ENCODE results near the gene HEBP2. TPM values are rescaled to one million over a fixed set of nuclear protein-coding genes. Genes with fewer than 3 reads are reported as not detected.

The HEBP2 gene
- total RNA-seq, 3 donors from 2014 or later (not counting 1 experiment from before 2014, with no cell fraction given): 14.2 to 18.6 (median 15.2) TPM

DNA sequence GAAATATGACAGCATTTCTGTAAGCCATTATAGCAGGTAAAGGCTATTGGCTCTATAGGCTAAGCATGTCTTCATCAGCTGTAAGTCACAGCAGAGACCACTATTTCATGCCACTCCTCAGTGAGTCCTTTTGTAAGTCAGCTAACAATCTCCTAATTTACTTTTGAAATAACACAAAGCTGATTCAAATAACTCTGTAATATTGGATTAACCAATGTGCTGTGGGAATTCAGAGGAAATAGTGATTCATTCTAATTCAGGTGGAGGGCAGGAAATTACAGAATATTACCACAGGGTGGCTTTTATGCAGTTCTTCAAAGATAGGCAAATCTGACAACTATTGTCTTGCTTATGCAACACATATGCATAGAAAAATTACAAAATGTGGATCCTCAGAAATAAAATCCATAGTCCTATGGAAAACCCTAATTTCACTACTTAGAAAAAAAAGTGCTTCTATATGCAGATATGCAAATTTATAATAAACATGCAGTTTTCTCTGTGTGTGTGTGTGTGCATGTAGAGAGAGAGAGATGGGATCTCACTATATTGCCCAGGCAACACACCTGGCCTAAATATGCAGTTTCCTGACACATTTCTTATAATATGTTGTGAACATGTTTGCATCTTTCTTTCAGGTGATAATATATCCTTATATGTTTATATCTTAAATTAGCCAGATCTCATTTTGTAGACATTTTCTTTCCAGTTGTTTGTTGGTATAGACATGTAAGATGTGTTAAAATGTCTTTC lies 31.1 kb upstream of the HEBP2 start:
- Mint-ChIP-seq H3K27ac (no peak overlapping the region), H3K27me3 (ENCODE audit: low read depth in 2 of 2) (peaks cover 8 to 11% of the 10 kb centered on the region in 2 donors)

DNA sequence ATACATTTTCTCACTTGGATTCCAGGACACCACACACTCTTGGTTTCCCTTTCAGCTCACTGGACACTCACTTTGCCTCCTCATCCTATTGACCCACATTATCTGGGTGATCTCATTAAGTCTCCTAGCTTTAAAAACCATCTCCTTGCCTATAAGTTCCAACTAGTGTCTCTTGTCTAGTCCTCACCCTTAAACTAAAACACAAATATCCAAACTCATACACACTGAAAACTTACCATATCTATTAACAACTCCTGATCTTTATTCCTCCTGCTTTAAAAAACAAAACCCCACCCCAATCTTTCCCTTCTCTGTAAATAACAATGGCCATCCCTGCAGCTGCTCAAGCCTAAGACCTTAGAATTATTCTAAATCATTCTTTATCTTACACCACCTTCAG lies 29.8 kb upstream of the HEBP2 start:
- DNase-seq (no peak), ATAC-seq (no peak)
- Histone ChIP-seq H3K27me3 (ENCODE audit: control insufficient read depth, insufficient read depth, low read length) (no peaks in the 10 kb centered on the region), H3K9me3 (ENCODE audit: control insufficient read depth, insufficient read depth, low read length) (no peaks in the 10 kb centered on the region), H3K4me3 (ENCODE audit: low read length) (no peak overlapping the region), H3K36me3 (ENCODE audit: control insufficient read depth, insufficient read depth, low read length) (no peaks in the 10 kb centered on the region), H3K27ac (ENCODE audit: low read length) (no peak overlapping the region), H3K4me1 (ENCODE audit: control insufficient read depth, insufficient read depth, low read length) (no peaks in the 10 kb centered on the region)
- peaks cover 8 to 11% of the 10 kb centered on the region in 2 donors for H3K27me3 Mint-ChIP-seq (ENCODE audit: low read depth in 2 of 2)
- no peaks in the 10 kb centered on the region for H3K9me3 Mint-ChIP-seq
- no peaks in the 10 kb centered on the region for H3K36me3 Mint-ChIP-seq
- TF ChIP-seq, protein P1, sequence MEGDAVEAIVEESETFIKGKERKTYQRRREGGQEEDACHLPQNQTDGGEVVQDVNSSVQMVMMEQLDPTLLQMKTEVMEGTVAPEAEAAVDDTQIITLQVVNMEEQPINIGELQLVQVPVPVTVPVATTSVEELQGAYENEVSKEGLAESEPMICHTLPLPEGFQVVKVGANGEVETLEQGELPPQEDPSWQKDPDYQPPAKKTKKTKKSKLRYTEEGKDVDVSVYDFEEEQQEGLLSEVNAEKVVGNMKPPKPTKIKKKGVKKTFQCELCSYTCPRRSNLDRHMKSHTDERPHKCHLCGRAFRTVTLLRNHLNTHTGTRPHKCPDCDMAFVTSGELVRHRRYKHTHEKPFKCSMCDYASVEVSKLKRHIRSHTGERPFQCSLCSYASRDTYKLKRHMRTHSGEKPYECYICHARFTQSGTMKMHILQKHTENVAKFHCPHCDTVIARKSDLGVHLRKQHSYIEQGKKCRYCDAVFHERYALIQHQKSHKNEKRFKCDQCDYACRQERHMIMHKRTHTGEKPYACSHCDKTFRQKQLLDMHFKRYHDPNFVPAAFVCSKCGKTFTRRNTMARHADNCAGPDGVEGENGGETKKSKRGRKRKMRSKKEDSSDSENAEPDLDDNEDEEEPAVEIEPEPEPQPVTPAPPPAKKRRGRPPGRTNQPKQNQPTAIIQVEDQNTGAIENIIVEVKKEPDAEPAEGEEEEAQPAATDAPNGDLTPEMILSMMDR (IDR thresholded peaks at IDR 0.05): no peak
- no peak overlapping the region for H3K27ac Mint-ChIP-seq
- H3K4me3 Mint-ChIP-seq: no peak overlapping the region
- H3K4me1 Mint-ChIP-seq: no peaks in the 10 kb centered on the region
- intact Hi-C loops (cut with micrococcal nuclease): no loop called here

More for the DNA sequence above, 31.1 kb upstream of the HEBP2 start:
- intact Hi-C loops (cut with micrococcal nuclease): no loop called here
- Histone ChIP-seq H3K4me3 (ENCODE audit: low read length) (no peak overlapping the region), H3K27ac (ENCODE audit: low read length) (no peak overlapping the region), H3K9me3 (ENCODE audit: control insufficient read depth, insufficient read depth, low read length) (no peaks in the 10 kb centered on the region), H3K4me1 (ENCODE audit: control insufficient read depth, insufficient read depth, low read length) (no peaks in the 10 kb centered on the region), H3K27me3 (ENCODE audit: control insufficient read depth, insufficient read depth, low read length) (no peaks in the 10 kb centered on the region), H3K36me3 (ENCODE audit: control insufficient read depth, insufficient read depth, low read length) (no peaks in the 10 kb centered on the region)
- ATAC-seq (peak in 1 of 3 donors; percentile 38), DNase-seq (peak in 1 of 2 donors; percentile 19)
- Mint-ChIP-seq H3K4me3 (no peak overlapping the region), H3K9me3 (no peaks in the 10 kb centered on the region), H3K4me1 (no peaks in the 10 kb centered on the region), H3K36me3 (no peaks in the 10 kb centered on the region)
- TF ChIP-seq, protein P1 (IDR thresholded peaks at IDR 0.05): no peak

DNA sequence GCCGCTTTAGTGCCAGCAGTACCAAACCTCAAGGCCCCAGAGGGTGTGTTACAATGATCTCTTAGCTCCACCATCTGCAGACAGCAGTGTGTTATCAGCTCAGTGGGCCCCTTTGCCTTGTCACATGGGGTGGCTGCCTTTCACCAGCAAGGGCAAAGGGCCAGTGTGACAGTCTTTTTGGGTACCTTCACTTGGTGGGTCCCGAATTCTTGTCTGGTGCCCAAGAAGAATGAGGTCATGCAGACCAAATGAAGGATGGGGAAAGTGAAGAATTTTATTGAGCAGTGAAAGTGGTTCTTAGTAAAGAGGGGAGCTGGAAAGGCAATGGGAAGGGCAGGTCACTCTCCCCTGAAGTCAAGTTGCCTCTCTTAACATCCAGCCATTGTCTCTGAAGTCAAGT lies 29.2 kb upstream of the HEBP2 start:
- no peak overlapping the region for H3K4me3 ChIP-seq (ENCODE audit: low read length)
- Mint-ChIP-seq H3K36me3 (no peaks in the 10 kb centered on the region), H3K27me3 (ENCODE audit: low read depth in 2 of 2) (peaks cover 8 to 11% of the 10 kb centered on the region in 2 donors), H3K9me3 (no peaks in the 10 kb centered on the region), H3K27ac (no peak overlapping the region), H3K4me3 (no peak overlapping the region), H3K4me1 (no peaks in the 10 kb centered on the region)
- TF ChIP-seq, protein P1 (IDR thresholded peaks at IDR 0.05): no peak
- H3K4me1 ChIP-seq (ENCODE audit: control insufficient read depth, insufficient read depth, low read length): no peaks in the 10 kb centered on the region
- no peaks in the 10 kb centered on the region for H3K36me3 ChIP-seq (ENCODE audit: control insufficient read depth, insufficient read depth, low read length)
- H3K9me3 ChIP-seq (ENCODE audit: control insufficient read depth, insufficient read depth, low read length): no peaks in the 10 kb centered on the region
- H3K27me3 ChIP-seq (ENCODE audit: control insufficient read depth, insufficient read depth, low read length): no peaks in the 10 kb centered on the region
- no peak for DNase-seq
- no peak for ATAC-seq
- WGBS (ENCODE audit: insufficient coverage): 93% methylated on average over 2 of the region's 2 CpGs
- no peak overlapping the region for H3K27ac ChIP-seq (ENCODE audit: low read length)
- intact Hi-C loops (cut with micrococcal nuclease): no loop called here

DNA sequence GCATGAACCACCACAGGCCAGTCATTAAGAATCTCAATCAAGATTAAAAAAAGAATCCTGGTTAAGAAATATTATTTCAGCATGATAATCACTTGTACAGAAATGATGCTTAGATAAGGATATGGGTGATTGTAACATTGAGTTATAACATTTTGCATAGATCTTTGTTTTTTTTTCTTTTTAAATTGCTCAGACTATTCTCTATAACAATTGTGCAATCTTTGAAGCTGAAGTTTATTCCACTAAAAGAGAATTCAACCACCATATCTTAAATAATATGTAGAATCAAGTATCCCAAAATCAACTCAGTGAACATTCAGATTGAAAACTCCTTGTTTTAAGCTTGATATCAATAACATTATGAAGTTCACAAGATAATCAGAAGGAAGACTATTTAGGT lies 27.0 kb upstream of the HEBP2 start:
- ATAC-seq (no peak), DNase-seq (no peak)
- no peaks in the 10 kb centered on the region for H3K36me3 Mint-ChIP-seq
- no peaks in the 10 kb centered on the region for H3K9me3 Mint-ChIP-seq
- Histone ChIP-seq H3K4me1 (ENCODE audit: control insufficient read depth, insufficient read depth, low read length) (no peaks in the 10 kb centered on the region), H3K27me3 (ENCODE audit: control insufficient read depth, insufficient read depth, low read length) (no peaks in the 10 kb centered on the region), H3K4me3 (ENCODE audit: low read length) (no peak overlapping the region), H3K27ac (ENCODE audit: low read length) (no peak overlapping the region), H3K36me3 (ENCODE audit: control insufficient read depth, insufficient read depth, low read length) (no peaks in the 10 kb centered on the region), H3K9me3 (ENCODE audit: control insufficient read depth, insufficient read depth, low read length) (no peaks in the 10 kb centered on the region)
- H3K4me1 Mint-ChIP-seq: no peaks in the 10 kb centered on the region
- H3K27ac Mint-ChIP-seq: no peak overlapping the region
- peaks cover 1 to 7% of the 10 kb centered on the region in 2 donors for H3K27me3 Mint-ChIP-seq (ENCODE audit: low read depth in 2 of 2)
- TF ChIP-seq, protein P1 (IDR thresholded peaks at IDR 0.05): no peak
- H3K4me3 Mint-ChIP-seq: no peak overlapping the region
- intact Hi-C loops (cut with micrococcal nuclease): no loop called here
